NCI-H446 treated with DMSO at 0.1 percent for 48 hours (cell line): ENCODE results near the gene IL16.
"Not testable (repeated sequence)": the region's sequence is repeated elsewhere in the genome, so short reads cannot be mapped to it uniquely, and the experiment has no call there.

ENCODE experiments used
- DNase-seq: peaks from one replicate; lab custom pipeline; 2025; lab: John Stamatoyannopoulos, UW

The IL16 gene

GRCh38 chr15:81313686-81314085 lies 117.0 kb downstream of the IL16 start:
- DNase-seq = no peak

GRCh38 chr15:81314378-81314777 lies 117.7 kb downstream of the IL16 start:
- DNase-seq = no peak

DNA sequence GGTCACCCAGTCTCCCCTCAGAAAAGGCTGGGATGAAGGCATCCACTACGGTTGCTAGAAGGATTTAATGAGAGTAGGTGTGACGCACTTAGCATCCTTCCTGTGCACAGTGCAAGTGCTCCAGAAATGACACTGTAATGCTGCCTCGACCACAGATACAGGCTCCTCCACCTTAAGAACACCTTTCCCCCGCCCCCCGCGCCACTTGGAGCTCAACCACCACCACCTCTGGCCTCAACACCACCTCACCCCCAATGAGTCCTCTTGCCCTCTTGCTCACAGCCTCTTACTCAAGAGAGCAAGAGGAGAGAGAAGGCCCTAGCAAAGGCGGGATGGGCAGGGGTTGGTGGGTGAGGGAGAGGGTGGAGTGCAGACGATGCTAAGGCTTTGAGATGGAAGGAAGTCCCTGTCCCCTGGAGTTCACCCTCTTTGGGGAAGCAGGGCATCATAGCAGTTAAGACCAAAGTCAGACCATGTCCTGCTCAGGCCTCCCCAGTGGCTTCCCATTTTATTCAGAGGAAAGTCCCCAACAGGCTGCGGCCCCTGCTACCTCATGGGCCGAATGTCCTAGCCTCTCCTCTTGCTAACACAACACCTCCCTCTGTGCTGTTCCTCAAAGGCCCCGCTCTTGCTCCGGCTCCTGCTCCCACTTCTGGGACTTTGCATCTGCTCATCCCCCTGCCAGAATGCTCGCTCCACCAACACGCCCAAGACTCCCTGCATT lies 118.9 kb downstream of the IL16 start:
- no peak for DNase-seq

DNA sequence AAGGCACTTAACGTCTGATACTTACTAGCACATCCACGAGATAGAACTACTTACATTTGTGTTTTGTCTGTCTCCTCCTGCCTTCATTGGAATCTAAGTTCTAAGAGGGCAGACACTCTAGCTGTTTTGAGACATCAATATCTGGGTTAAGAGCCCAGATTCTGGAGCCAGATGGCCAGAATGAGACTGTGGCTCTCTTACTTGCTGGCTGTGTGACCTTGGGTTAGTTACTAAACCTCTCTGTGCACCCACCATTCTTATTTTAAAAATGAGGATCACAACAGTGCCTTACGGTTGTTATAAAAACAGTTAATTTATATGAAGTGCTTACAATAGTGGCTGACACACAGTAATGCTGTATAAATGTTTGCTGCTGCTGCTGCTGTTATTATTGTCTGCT lies 119.6 kb downstream of the IL16 start:
- DNase-seq = no peak

DNA sequence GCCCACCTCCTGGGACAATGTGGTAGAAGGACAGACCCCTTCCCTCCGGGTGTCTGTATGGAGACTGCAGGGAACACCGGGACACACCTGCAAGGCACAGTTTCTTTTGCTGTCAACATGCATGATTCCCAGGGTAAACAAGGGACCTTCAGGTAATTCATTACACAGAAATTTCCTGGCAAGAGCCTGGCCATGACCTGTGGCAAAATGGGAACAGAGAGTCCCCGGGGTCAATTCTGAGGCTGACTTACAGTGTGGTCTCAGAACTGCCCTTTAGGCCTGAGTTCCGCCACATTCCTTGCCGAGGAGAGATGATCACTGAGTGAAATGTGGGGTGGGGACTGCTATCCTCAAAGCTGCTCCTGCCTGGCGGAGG lies 121.0 kb downstream of the IL16 start:
- DNase-seq = no peak

- no peak for DNase-seq
Measured at GRCh38 chr15:81321667-81322066, 125.0 kb downstream of the IL16 start.

DNA sequence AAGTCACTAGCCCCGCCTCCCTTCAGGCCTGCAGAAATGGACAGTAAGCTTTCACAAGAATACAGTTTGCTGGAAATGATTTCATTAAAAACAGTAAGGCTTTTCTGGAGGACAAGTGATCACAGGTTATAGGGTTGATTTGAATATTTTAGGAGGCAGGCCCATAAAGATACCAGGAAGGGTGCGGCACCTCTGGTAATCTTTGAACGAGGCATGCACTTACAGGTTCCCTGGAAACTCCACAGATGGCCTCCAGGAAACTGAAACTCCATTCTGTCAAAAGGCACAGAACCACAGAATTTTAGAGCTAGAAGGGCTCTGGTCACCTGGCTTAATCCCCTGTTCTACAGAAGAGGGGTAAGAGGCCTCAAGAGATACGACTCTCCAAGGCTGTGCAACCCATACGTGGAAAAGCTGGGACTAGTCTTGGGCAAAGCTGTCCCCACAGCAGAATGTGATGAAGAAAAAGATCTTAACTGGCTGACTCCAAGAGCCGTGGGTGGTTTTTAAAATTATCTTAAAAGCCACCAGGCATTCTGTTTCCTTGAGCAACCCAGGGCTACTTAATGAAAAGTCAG lies 126.1 kb downstream of the IL16 start:
- DNase-seq = no peak

DNA sequence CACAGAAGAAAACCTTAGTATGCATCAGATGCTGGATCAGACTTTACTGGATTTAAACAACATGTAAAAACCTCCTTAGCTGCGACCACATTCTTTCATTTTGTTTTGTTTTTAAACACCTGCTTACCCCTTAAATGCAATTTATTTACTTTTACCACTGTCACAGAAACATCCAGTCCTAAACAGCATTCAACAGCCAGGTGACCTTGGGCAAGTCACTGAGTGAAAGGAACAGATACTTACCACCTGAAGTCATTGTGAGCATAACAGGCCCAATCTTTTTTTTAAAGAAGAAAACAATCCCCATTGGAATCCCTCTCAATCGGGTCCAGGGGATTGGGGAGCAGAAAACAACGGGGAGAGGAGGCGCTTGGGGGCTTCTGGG lies 126.9 kb downstream of the IL16 start:
- no peak for DNase-seq

DNA sequence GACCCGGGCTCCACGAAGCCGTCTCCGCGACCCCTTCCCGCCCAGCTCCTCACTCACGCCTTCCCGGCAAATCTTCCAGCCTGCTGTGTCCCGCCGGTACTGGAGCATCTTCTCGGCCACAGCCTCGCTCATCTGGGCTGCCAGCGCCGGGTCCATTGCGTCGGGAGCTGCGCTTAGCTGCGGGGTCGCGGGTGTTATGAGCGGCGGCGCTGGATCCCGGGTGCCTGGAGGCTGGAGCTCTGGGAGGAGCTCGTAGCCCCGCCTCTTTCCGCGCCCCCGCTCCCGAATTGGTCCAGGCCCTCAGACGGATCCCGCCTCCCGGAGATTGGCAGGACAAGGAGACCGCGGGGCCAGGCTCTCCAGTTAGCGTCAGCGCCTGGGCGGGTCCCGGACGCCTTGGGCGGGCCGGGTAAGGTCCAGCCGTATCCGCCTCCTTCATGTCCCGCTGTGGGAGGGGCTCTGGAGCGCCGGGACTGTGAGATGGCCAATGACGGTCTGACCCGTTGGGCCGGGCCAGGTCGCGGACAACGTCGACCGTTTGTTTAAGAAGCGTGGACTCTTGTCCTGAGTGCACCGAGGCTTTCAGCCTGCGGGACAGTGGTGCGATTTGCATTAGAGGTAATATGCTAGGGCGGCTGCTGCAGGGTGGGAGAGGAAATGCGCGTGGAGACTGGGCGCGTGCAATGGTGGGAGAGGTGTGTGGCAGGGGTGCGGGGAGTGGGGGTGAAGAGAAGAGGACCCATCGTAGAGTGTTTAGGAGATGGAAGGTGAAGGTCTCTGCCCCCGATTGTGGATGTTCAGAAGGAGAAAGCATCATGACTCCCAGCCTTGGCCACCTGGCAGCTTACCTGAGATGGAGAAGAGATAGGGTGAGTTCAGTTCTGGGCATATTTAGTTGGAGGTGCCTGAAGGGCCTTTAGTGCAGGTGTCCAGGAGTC lies 127.5 kb downstream of the IL16 start, which contains the start of gene STARD5:
Gene STARD5 (minus strand): TSS at position 198 of the 938 bp plus-strand sequence. CDS start 42 bp downstream, at position 156.
- peak; percentile 84 for DNase-seq

GRCh38 chr15:81326466-81327212 lies 130.0 kb downstream of the IL16 start:
- no peak for DNase-seq

DNA sequence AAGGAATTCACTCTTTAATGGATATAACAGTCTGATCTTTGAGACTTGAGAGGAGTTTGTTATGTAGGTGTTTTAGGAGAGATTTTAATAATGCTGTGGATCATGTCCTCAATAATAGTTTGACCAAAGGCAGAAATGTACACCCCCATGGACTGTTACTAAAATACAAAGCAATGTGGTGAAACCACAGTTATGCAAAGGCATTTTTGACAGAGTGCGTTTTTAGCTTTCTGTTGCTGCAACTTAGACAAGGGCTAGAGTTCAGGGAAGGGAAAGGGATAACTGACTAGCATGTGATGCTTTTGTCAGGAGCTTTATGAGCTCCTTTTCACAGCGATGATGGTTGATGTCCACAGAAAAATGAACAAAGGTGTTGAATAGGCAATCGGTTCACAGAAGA lies 130.8 kb downstream of the IL16 start:
- DNase-seq = no peak

DNA sequence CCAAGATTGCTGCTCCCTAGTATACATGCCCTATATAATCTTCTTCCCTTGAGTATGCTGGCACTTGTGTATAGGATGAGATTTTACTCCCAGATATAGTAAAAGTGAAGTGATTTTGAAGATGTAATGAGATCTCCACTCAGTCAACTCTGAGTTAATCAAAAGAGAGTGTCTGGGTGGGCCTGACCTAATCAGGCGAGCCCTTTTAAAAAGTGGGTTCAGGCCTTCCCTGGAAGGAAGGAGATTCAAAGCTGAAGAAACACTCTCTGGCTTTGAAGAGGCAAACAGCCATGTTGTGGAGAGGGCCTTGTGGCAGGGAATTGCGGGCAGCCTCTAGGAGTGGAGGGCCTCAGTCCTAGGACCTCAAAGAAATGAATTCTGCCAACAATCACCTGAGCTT lies 132.8 kb downstream of the IL16 start:
- no peak for DNase-seq

GRCh38 chr15:81330366-81331090 lies 133.8 kb downstream of the IL16 start:
- DNase-seq = no peak

GRCh38 chr15:81331141-81331540 lies 134.5 kb downstream of the IL16 start:
- DNase-seq = not testable (repeated sequence)

DNA sequence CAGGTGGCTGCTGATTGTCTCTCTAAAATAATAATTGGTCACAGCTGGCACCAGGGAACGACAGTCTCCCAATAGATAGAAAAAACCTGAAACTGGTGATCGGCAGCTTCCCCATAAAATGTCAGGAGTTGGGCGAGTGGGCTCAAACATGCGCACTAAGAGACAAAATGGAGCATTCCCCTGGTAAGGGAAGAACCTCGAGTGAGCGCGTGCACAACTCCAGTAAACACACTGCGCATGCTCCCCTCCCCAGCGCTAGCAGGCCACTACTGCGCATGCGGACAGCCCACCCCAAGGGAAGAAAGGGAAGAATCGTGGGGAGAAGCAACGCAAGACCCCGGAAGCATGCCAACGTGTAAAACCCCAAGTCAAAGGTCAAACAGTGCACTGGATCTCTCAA lies 134.9 kb downstream of the IL16 start:
- DNase-seq = no peak

- no peak for DNase-seq
Measured at GRCh38 chr15:81332326-81332725, 135.6 kb downstream of the IL16 start.

GRCh38 chr15:81333363-81333762 lies 136.7 kb downstream of the IL16 start:
- DNase-seq = no peak

- DNase-seq = no peak
Measured at GRCh38 chr15:81334768-81335435, 138.2 kb downstream of the IL16 start.

GRCh38 chr15:81335631-81336030 lies 139.0 kb downstream of the IL16 start:
- no peak for DNase-seq

- no peak for DNase-seq
Measured at GRCh38 chr15:81336568-81336967, 139.9 kb downstream of the IL16 start.

GRCh38 chr15:81337241-81337640 lies 140.6 kb downstream of the IL16 start:
- no peak for DNase-seq
